Endothelial cell of hepatic sinusoid (primary cell): Measurements from ENCODE around the gene HORMAD2.

Experiments
- in situ Hi-C: cut with HindIII; loops from 2 replicates; pipeline ENCODE4 v1.10.0; 2017; ENCODE audit warnings: low sequenced_read_pairs

The HORMAD2 gene

DNA sequence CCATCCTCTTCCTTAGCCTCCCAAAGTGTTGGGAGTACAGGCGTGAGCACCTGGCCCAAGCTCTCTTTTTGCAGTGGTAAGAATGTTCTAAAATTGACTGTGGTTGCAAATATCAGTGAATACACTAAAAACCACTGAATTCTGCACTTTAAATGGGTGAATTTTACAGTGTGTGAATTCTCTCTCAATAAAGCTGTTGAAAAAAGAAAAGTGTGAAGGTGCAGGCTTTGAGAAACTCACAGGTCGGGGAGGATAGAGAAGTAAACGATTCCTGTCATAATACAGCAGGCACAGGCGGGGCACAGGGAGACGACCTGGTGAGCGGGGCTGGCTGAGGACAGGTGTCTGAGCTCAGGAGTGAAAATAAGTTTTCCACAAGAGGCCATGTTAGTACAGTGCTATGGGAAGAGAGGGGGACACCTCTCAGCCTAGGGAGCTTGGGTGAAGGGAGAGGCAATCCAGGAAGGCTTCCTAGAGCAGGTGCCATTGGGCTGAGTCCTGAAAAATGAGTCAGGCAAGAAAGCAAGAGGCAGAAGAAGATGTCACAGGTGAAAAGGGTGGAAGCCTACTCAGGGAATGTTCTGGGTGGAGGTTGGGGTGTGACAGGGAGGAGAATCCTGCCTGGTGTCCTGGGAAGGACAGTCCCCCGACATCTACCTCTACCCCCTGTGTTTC, 140.2 kb downstream of the HORMAD2 start:
- in situ Hi-C loops, result no loop called here

DNA sequence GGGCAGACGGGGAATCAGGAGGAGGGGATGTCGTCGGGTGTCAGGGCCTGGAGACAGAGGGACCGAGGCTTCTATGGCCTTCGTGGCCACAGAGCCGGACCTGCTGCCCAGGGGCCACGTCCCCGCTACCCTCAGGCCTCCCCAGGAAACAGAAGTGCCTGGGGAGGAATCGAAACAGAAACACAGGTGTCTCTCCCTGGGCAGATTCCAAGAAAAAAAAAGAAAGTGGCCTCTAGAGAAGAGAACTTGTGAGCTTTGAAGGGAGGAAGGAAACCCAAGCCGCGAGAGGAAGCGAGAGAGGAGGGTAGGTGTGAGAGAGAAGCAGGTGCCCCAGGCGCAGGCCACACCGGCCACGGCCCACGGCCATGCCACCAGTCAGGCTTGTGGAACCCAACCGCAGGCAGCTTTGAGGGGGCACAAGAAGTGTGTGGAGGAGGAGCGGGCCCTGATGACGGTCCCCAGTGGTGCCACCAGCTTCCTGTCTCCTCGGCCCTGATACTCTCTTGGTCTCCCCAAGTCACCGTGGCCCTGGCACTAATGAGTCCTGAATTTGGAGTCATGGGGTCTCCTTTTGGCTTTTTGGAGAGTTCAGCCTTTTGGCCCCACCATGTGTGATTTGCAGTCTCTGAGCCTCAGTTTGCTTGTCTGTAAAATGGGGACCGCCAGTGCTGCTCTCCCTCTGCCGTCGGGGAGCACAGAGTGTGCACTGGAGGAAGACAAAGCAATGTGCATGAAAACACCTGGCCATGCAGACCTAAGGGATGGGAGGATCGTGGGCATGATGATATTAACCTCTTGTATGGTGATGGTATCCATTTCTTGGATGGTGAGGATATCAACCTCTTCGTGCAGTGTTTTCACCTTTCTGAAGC, 141.1 kb downstream of the HORMAD2 start:
- in situ Hi-C loops, result no loop called here

DNA sequence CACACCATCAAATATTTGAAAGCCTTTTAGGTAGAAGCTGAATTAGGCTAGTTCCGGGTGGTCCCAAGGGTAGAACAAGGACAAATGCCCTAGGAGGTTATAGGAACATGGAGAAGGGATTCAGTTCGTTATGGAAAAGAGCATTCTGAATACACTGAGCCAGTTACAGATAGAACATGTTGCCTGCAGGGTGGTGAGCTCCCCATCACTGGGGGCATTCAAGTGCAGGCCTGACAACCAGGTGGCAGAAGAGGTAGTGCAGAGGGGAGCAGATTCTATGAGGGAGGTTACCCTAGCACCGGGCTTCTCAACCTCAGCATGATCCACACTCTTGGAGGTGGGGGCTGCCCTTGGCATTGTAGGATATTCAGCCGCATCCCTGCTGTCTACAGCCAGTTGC, 142.1 kb downstream of the HORMAD2 start:
- in situ Hi-C loops, result no loop called here

DNA sequence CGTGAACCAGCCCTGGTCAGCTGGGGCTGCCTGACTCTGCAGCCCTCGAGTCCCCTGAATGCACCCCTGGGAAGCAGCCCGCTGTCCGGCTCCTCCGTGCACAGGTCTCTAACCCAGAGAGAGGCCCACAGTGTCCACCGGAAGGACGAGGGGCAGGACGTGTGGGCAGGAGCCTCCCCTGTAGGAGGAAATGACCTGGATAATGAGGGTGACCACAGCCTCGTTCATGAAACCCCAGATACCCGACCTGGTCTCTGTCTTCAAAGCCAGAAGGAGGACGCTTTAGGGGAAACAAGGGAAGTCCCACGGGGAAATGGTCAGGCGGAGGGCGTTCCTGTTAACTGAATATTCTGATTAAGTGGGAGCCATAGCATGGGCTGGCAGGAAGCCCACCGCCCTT, 143.0 kb downstream of the HORMAD2 start:
- in situ Hi-C loops, result no loop called here

DNA sequence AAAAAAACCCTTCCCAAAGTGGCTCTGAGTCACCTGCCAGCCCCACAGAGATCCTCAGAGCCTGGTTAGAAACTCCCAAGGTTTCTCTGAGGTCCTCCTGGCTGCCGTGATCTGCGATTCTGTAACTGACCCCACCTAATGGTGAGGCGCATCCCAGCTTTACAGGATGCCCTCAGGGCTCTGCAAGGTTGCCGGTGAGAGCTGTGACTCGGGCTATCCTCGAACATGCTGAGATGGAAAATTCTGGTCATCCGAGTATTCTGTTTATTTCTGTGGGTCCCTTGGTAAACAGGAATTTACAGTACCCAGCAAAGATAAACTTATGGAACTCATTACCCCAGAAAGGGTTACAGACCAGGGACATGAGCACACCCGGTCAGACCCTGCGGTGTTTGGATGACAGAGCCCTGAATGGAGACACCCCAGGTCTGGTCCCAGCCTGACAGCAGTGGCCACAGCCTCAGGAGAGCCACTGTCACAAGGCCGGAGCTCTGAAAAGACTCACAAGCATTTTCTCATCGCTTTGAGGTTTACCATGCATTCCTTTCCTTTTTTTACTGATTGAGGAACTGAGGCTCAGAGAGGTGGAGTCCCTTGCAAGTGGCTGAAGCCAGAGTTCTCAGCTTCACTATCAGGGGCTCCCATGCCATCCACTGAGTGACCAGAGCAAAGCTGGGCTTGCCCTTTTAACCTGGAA, 144.0 kb downstream of the HORMAD2 start:
- in situ Hi-C loops, result no loop called here

DNA sequence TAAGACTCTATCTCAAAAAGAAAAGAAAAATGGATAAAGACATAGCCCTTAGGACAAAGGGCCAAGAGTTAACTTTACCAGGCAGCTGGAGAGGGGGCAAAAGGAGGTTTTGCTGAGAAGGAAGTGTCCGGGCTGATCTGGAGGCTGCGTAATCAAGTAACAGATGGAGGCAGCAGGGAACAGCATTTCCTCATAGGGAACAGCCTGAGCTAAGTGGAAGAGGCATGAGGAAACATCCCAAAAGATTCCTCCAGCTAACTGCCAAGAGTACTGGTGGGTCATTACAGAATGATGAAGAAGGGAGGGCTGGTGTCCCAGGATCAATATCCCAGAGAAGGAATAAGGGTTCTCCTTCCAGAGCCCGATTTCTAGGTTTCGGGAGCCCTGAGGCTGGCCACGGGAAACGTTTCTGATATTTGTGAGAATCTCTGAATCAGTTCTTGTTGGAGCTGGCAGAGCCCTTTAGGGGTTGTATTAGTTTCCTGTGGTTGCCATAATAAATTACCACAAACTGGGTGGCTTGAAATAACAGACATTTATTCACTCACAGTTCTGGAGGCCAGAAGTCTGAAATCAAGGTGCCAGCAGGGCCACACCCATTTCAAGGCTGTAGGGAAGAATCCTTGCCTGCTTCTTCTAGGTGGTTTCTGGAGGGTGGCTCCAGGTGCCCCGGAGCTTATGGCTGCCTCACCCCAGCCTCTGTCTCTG, 145.1 kb downstream of the HORMAD2 start:
- in situ Hi-C loops, result no loop called here

DNA sequence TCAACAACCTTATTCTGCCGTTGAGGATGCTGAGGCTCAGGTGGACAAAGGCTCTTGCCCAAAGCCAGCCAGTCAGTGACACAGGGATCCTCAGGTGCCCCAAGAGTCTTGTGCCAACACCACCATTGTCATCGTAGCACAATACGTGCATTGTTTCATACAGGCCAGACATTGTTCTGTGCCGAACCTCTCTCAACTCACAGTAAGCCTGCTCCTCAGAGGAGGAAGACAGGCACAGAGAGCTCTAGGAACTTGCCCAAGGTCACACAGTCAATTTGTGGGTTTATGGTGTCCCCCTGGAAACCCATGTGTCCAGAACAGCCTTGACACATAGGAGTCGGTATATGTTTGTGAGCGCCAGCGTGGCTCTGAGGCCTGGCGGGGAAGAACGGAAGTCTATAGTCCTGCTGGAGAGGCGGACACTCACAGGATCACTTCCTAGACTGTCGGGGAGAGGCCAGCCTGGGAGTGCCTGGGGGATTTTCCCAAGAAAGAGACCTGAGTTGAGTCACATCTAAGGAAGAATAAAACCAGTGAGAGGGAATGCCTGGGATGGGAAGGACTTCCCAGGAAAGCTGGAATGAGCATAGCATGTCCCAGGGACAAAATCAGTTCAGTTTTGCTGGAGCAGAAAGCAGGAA, 146.0 kb downstream of the HORMAD2 start:
- in situ Hi-C loops, result no loop called here
